B cell (primary cell): ENCODE data around the gene ABHD1. TPM values are rescaled to one million over a fixed set of nuclear protein-coding genes. Genes with fewer than 3 reads are reported as not detected.

Experiments used
- ATAC-seq: fragments of 200-7000 bp; cut with Tn5 transposase; one replicate; pipeline ENCODE4 v1.10.0; 2021; ENCODE audit warnings: low read depth, mild to moderate bottlenecking, moderate number of reproducible peaks, moderate library complexity
- CTCF ChIA-PET: fragments of 350-600 bp; sonication (Branson Sonifier 250); formaldehyde crosslinking; loops from one replicate; lab custom pipeline; 2021; ENCODE audit warnings: antibody characterized with exemption, inconsistent platforms; lab: Charles Lee
- POLR2A ChIA-PET: fragments of 350-600 bp; sonication (Branson Sonifier 250); formaldehyde crosslinking; loops from one replicate; lab custom pipeline; 2021; ENCODE audit warnings: antibody characterized with exemption; lab: Charles Lee
- DNase-seq: peaks from one replicate; pipeline ENCODE4 v3.0.0; 2013
- H2AFZ ChIP-seq: 2 replicates; pipeline ENCODE4 v1.6.1; 2012; ENCODE audit warnings: mild to moderate bottlenecking, low read depth, low read length; ENCODE audit not compliant: insufficient read depth, poor library complexity, severe bottlenecking
- H3K27ac ChIP-seq, 2 donors: 1 replicate in 1 of 2; 2 replicates in 1 of 2; pipeline ENCODE4 v1.5.1; 2012 to 2013; ENCODE audit warnings: low read length in 2 of 2, mild to moderate bottlenecking in 2 of 2, moderate library complexity in 1 of 2
- H3K27me3 ChIP-seq, 4 experiments: fragments of 200-600 bp in 1 of 4; sonication (generic) in 1 of 4; replicated peaks in 1 of 4; 1 replicate in 2 of 4; 2 replicates in 2 of 4; pipeline versions ENCODE4 v1.6.1 to v1.7.0; 2013 to 2016; ENCODE audit warnings: low read length in 3 of 4, mild to moderate bottlenecking in 2 of 4, mixed read lengths in 1 of 4, moderate library complexity in 1 of 4; ENCODE audit not compliant: insufficient read depth in 4 of 4, control insufficient read depth in 3 of 4; ENCODE audit errors: control extremely low read depth in 1 of 4
- H3K36me3 ChIP-seq, 2 experiments: replicated peaks in 1 of 2; 1 replicate in 1 of 2; 2 replicates in 1 of 2; pipeline versions ENCODE4 v1.6.1 to v1.7.1; 2013; ENCODE audit warnings: low read length in 1 of 2; ENCODE audit not compliant: insufficient read depth in 2 of 2, control insufficient read depth in 1 of 2; ENCODE audit errors: control extremely low read depth in 1 of 2, extremely low read depth in 1 of 2
- H3K4me1 ChIP-seq, 2 donors: fragments of 200-600 bp in 1 of 2; sonication (generic) in 1 of 2; 1 replicate in 1 of 2; 2 replicates in 1 of 2; pipeline versions ENCODE4 v1.5.1 to v1.6.1; 2013 to 2017; ENCODE audit warnings: low read length in 2 of 2; ENCODE audit not compliant: control insufficient read depth in 2 of 2, insufficient read depth in 2 of 2
- H3K4me2 ChIP-seq: replicated peaks from 2 replicates; pipeline ENCODE3; 2012; ENCODE audit warnings: mild to moderate bottlenecking, low read depth, low read length; ENCODE audit not compliant: poor library complexity, severe bottlenecking
- H3K4me3 ChIP-seq, 5 experiments: fragments of 200-600 bp in 1 of 5; sonication (generic) in 1 of 5; 1 replicate in 3 of 5; 2 replicates in 2 of 5; pipeline versions ENCODE4 v1.5.1 to v1.7.0; 2011 to 2016; ENCODE audit warnings: low read length in 4 of 5, mild to moderate bottlenecking in 4 of 5, low read depth in 2 of 5, control low read depth in 1 of 5, moderate library complexity in 1 of 5; ENCODE audit not compliant: insufficient read depth in 1 of 5; ENCODE audit errors: control extremely low read depth in 1 of 5, extremely low read depth in 1 of 5
- H3K79me2 ChIP-seq: fragments of 200-600 bp; sonication (generic); one replicate; pipeline ENCODE4 v1.6.0; 2016; ENCODE audit warnings: low read length; ENCODE audit not compliant: control insufficient read depth, insufficient read depth
- H3K9ac ChIP-seq: fragments of 200-600 bp; sonication (generic); 2 replicates; pipeline ENCODE4 v1.6.1; 2017; ENCODE audit warnings: mild to moderate bottlenecking, low read length, moderate library complexity
- H3K9me3 ChIP-seq, 3 donors: one replicate each; pipeline versions ENCODE4 v1.6.1 to v1.7.1; 2013; ENCODE audit warnings: low read length in 2 of 3; ENCODE audit not compliant: control insufficient read depth in 2 of 3, insufficient read depth in 1 of 3; ENCODE audit errors: control extremely low read depth in 1 of 3
- H4K20me1 ChIP-seq: 2 replicates; pipeline ENCODE4 v1.6.0; 2012; ENCODE audit warnings: mild to moderate bottlenecking, low read length; ENCODE audit not compliant: insufficient read depth, control insufficient read depth, poor library complexity, severe bottlenecking
- H3K27ac Mint-ChIP-seq: one replicate; pipeline ENCODE4 v1.8.0; 2021; ENCODE audit warnings: mixed read lengths
- H3K27me3 Mint-ChIP-seq: one replicate; pipeline ENCODE4 v1.8.0; 2021; ENCODE audit warnings: mixed read lengths
- H3K4me1 Mint-ChIP-seq: one replicate; pipeline ENCODE4 v1.8.0; 2021; ENCODE audit warnings: mixed read lengths
- H3K4me3 Mint-ChIP-seq: one replicate; pipeline ENCODE4 v1.8.0; 2021; ENCODE audit warnings: mixed read lengths
- H3K9me3 Mint-ChIP-seq: one replicate; pipeline ENCODE4 v1.8.0; 2022; ENCODE audit warnings: mixed read lengths; ENCODE audit not compliant: insufficient read depth
- EZH2 ChIP-seq: IDR thresholded peaks from 2 replicates; pipeline ENCODE4 v1.6.1; 2012; ENCODE audit warnings: borderline replicate concordance, low read depth, mild to moderate bottlenecking, moderate library complexity, low read length; ENCODE audit not compliant: insufficient read depth, poor library complexity, severe bottlenecking
- WGBS: methylation state at CpG from one replicate; pipeline ENCODE4 v1.1.5; 2013; ENCODE audit warnings: missing lambda C conversion rate; ENCODE audit not compliant: insufficient coverage; 5-methylcytosine and 5-hydroxymethylcytosine counted together
- intact Hi-C: fragments of 100-400 bp; cut with micrococcal nuclease; formaldehyde crosslinking; loops from one replicate; pipeline ENCODE4 v1.10.0; 2022
- polyA plus RNA-seq: library from polyadenylated mRNA; depleted of rRNA; stranded (reverse); fragments of >200 nt; gene quantifications from 2 replicates; pipeline ENCODE4 v1.2.3, GENCODE V29; 2012
- total RNA-seq, 2 donors: library from RNA; stranded (reverse); fragments of 120-200 nt in 1 of 2; gene quantifications; 1 replicate in 1 of 2; 2 replicates in 1 of 2; pipeline versions ENCODE4 v1.2.3 to v1.2.4, GENCODE V29; 2013 to 2022
- TF ChIP-seq, protein P1 (sequence below): fragments of 200-600 bp; IDR thresholded peaks from one replicate; pipeline ENCODE4 v1.8.0; 2022; ENCODE audit warnings: antibody characterized with exemption, mild to moderate bottlenecking

The ABHD1 gene
- total and polyA plus RNA-seq, 2 donors (not counting 1 experiment from before 2014, with no cell fraction given), result 1.5 to 2.7 TPM

DNA sequence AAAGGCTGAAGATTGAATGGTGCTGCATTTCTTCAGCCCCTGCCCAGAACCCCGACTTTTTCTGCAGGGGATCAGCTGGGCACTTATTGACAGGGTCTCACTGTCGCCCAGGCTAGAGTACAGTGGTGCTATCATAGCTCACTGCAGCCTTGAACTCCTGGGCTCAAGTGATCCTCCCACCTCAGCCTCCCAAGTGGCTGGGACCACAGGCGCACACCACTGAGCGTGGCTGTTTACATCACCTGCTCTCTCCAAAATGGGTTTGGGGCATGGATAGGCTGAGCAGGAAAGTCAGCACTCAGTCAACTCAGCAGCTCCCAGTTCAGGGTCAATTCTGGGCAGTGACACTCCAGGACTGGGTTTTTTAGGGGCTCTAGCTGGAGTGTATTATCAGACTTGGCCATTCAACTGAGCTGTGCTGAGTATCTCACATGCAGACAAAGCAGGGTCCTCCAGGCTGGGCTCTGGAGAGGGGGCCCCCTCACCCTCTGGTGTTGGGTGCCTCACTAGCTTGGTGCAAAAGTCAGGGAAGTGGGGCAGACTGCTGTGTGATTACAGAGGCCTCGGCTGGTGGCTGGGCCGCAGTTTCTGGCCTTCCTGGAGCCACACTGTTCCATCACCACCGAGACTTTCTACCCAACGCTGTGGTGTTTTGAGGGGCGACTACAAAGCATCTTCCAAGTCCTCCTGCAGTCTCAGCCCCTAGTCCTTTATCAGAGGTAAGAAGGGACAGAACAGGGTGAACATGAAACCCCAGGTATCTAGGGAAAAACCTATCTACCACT is 4.5 kb downstream of the ABHD1 start:
- intact Hi-C loops, result no loop called here
- no peak overlapping the region for H2AFZ ChIP-seq
- DNase-seq, result no peak
- no peak overlapping the region for H3K27ac Mint-ChIP-seq
- peaks cover 0 to 30% of the 10 kb centered on the region in 2 experiments for H3K36me3 ChIP-seq
- no peak for TF ChIP-seq EZH2
- TF ChIP-seq, protein P1, sequence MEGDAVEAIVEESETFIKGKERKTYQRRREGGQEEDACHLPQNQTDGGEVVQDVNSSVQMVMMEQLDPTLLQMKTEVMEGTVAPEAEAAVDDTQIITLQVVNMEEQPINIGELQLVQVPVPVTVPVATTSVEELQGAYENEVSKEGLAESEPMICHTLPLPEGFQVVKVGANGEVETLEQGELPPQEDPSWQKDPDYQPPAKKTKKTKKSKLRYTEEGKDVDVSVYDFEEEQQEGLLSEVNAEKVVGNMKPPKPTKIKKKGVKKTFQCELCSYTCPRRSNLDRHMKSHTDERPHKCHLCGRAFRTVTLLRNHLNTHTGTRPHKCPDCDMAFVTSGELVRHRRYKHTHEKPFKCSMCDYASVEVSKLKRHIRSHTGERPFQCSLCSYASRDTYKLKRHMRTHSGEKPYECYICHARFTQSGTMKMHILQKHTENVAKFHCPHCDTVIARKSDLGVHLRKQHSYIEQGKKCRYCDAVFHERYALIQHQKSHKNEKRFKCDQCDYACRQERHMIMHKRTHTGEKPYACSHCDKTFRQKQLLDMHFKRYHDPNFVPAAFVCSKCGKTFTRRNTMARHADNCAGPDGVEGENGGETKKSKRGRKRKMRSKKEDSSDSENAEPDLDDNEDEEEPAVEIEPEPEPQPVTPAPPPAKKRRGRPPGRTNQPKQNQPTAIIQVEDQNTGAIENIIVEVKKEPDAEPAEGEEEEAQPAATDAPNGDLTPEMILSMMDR, result no peak
- H4K20me1 ChIP-seq, result no peaks in the 10 kb centered on the region
- peaks cover 1% of the 10 kb centered on the region for H3K27me3 Mint-ChIP-seq
- no peak for ATAC-seq
- no peak overlapping the region for H3K4me2 ChIP-seq
- H3K9ac ChIP-seq, result no peak overlapping the region
- no peaks in the 10 kb centered on the region for H3K9me3 Mint-ChIP-seq
- H3K4me3 ChIP-seq, result no peak overlapping the region
- H3K4me1 ChIP-seq, result peaks cover 8 to 12% of the 10 kb centered on the region in 2 donors
- no peak overlapping the region for H3K4me3 Mint-ChIP-seq
- no peaks in the 10 kb centered on the region for H3K79me2 ChIP-seq
- ChIA-PET CTCF (no interaction called here), POLR2A (no interaction called here)
- peaks cover 16% of the 10 kb centered on the region for H3K4me1 Mint-ChIP-seq
- 95% methylated on average over 8 of the region's 9 CpGs for WGBS
- no peaks in the 10 kb centered on the region for H3K9me3 ChIP-seq
- no peaks in the 10 kb centered on the region for H3K27me3 ChIP-seq
- no peak overlapping the region for H3K27ac ChIP-seq
